RWPE2 (cell line): ENCODE data around the gene LEMD3.

Experiments used
- ATAC-seq: fragments of 200-7000 bp; cut with Tn5 transposase; 3 replicates; pipeline ENCODE4 v1.9.1; 2021; ENCODE audit warnings: low read depth
- DNase-seq: peaks from one replicate; pipeline ENCODE4 v3.0.0-alpha.2; 2020; ENCODE audit warnings: low spot score
- H3K27ac ChIP-seq: fragments of 450-650 bp; 2 replicates; pipeline ENCODE4 v1.5.1; 2017; ENCODE audit warnings: mild to moderate bottlenecking; ENCODE audit not compliant: poor library complexity, severe bottlenecking
- H3K27me3 ChIP-seq: fragments of 250-450 bp; sonication (Bioruptor Pico); 2 replicates; pipeline ENCODE4 v1.5.1; 2021; ENCODE audit warnings: mild to moderate bottlenecking, moderate library complexity; ENCODE audit not compliant: insufficient read depth, poor library complexity, severe bottlenecking
- H3K36me3 ChIP-seq: fragments of 250-450 bp; sonication (Bioruptor Pico); 2 replicates; pipeline ENCODE4 v1.5.1; 2020; ENCODE audit warnings: low read depth, mild to moderate bottlenecking, moderate library complexity
- H3K4me1 ChIP-seq: fragments of 250-450 bp; sonication (Bioruptor Pico); 2 replicates; pipeline ENCODE4 v1.5.1; 2021; ENCODE audit warnings: mild to moderate bottlenecking, moderate library complexity; ENCODE audit not compliant: insufficient read depth, poor library complexity, severe bottlenecking
- H3K4me3 ChIP-seq: fragments of 250-450 bp; sonication (Bioruptor Pico); 2 replicates; pipeline ENCODE4 v1.5.1; 2021; ENCODE audit warnings: mild to moderate bottlenecking, moderate library complexity; ENCODE audit not compliant: severe bottlenecking
- H3K9me3 ChIP-seq: fragments of 250-450 bp; sonication (Bioruptor Pico); 2 replicates; pipeline ENCODE4 v1.5.1; 2021; ENCODE audit warnings: mild to moderate bottlenecking, moderate library complexity; ENCODE audit not compliant: severe bottlenecking
- CTCF ChIP-seq: fragments of 450-650 bp; IDR thresholded peaks from one replicate; pipeline ENCODE4 v1.5.1; 2017; ENCODE audit warnings: mild to moderate bottlenecking, moderate library complexity; ENCODE audit not compliant: poor library complexity, severe bottlenecking

LEMD3 gene

GRCh38 chr12:65164244-65164643, 5.1 kb upstream of the LEMD3 start:
- Histone ChIP-seq H3K4me3 (no peak overlapping the region), H3K27me3 (no peaks in the 10 kb centered on the region), H3K27ac (no peak overlapping the region), H3K4me1 (no peaks in the 10 kb centered on the region), H3K9me3 (no peaks in the 10 kb centered on the region), H3K36me3 (no peaks in the 10 kb centered on the region)
- ATAC-seq (no peak), DNase-seq (no peak)
- TF ChIP-seq CTCF, result no peak

GRCh38 chr12:65164774-65165173, 4.6 kb upstream of the LEMD3 start:
- ATAC-seq, result no peak
- Histone ChIP-seq H3K4me3 (no peak overlapping the region), H3K36me3 (no peaks in the 10 kb centered on the region), H3K27ac (no peak overlapping the region), H3K9me3 (no peaks in the 10 kb centered on the region), H3K27me3 (no peaks in the 10 kb centered on the region), H3K4me1 (no peaks in the 10 kb centered on the region)
- no peak for TF ChIP-seq CTCF
- no peak for DNase-seq

- Histone ChIP-seq H3K9me3 (no peaks in the 10 kb centered on the region), H3K27ac (peak overlapping the region; percentile 56), H3K27me3 (no peaks in the 10 kb centered on the region), H3K36me3 (peaks cover 21% of the 10 kb centered on the region), H3K4me1 (peaks cover 16% of the 10 kb centered on the region), H3K4me3 (peak overlapping the region; percentile 70)
- no peak for TF ChIP-seq CTCF
- ATAC-seq (no peak), DNase-seq (no peak)
Observed at GRCh38 chr12:65168681-65169319, 583 bp upstream of the LEMD3 start.

GRCh38 chr12:65170209-65170881, 962 bp downstream of the LEMD3 start:
- no peak for TF ChIP-seq CTCF
- DNase-seq (peak; percentile 74), ATAC-seq (peak; percentile 53)
- H3K4me3 ChIP-seq, result peak overlapping the region; percentile 70
- no peaks in the 10 kb centered on the region for H3K9me3 ChIP-seq
- H3K27me3 ChIP-seq, result no peaks in the 10 kb centered on the region
- H3K4me1 ChIP-seq, result peaks cover 25% of the 10 kb centered on the region
- peak overlapping the region; percentile 56 for H3K27ac ChIP-seq
- peaks cover 31% of the 10 kb centered on the region for H3K36me3 ChIP-seq

GRCh38 chr12:65171073-65171472, 1.7 kb downstream of the LEMD3 start:
- Histone ChIP-seq H3K4me1 (peaks cover 25% of the 10 kb centered on the region), H3K36me3 (peaks cover 38% of the 10 kb centered on the region), H3K4me3 (peak overlapping the region; percentile 70), H3K27ac (peak overlapping the region; percentile 56), H3K27me3 (no peaks in the 10 kb centered on the region), H3K9me3 (no peaks in the 10 kb centered on the region)
- no peak for TF ChIP-seq CTCF
- DNase-seq (no peak), ATAC-seq (no peak)
